Measurements from ENCODE around the gene ADSS2.

Gene ADSS2

DNA sequence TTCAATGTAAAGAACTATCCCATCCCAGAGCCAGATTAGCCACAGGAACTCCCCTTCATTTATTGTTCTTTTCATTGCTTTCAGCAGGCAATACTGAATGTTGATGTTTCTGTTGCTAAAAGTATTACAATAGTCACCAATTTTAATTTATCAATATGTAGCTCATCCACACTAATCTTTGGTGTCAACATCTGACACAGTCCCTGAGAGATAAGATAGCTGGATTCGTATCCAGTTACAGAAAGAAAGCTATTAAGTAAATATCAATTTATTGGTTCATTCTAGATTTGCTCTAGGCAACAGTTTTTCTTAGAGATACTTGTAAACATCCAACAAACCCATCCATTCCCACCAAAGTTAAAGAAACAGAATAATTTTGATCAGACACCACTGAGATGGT lies 4.7 kb downstream of the ADSS2 start:
- DNase-seq (ENCODE audit: low read depth in 1 of 2, low spot score in 1 of 2): no peak

DNA sequence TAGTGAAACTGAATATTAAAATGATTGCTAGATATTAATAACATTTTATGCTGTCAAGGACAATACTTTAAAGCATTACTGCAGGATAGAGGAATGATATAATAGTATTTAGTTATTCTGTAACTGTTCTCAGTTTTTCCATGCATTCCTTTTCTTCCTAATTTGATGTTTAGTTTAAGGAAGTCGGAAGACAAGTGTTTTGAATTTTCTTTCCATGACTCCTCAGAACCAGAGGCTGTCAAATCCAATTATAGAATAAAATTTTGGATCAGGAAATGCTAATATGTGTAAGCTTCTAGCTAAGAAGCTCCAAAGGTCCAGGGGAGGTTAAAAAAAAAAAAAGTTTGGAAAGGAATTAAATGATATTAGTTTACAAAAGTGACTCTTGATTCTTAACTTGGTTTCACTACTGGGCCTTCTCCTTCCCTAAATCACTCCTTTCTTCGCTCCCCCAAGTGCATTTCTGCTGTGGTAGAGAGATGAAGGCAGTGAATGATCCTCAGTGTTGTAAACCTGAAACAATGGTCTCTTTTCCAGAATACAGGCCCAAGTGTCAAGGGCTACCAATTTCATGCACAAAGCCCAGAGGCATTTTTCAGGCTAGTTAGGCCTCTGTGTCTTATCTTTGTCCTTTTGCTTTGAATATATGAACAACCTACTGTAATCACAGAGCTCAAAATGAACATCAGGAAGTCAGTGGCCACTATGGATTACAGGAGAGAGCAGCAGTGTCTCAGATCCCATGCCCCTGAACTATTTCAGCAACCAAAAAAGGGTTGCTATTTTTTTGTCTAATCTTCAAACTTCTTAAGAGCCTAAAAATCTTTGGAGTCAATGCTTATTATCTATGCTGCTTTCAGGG lies 6.2 kb downstream of the ADSS2 start:
- DNase-seq (ENCODE audit: low read depth in 1 of 2, low spot score in 1 of 2): no peak

DNA sequence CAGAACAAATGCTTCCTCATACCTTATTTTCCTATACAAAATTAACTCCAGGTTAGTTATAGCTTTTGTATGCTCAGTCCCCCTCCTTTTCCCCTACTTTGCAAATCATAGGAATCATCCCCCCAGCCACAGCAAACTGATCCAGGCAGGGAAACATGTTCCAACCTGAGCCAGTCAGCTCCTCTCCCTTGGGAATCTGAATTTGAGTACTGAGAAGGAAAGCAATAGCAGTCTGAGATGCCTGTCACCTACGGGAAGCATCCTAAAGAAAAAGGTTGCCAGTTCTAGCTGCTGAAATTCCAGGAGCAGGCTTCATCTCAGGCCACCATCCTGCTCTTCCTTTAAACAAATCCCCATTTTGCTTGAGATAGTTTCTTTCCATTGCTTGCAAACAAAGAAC lies 6.9 kb downstream of the ADSS2 start:
- no peak for DNase-seq (ENCODE audit: low read depth in 1 of 2, low spot score in 1 of 2)

DNA sequence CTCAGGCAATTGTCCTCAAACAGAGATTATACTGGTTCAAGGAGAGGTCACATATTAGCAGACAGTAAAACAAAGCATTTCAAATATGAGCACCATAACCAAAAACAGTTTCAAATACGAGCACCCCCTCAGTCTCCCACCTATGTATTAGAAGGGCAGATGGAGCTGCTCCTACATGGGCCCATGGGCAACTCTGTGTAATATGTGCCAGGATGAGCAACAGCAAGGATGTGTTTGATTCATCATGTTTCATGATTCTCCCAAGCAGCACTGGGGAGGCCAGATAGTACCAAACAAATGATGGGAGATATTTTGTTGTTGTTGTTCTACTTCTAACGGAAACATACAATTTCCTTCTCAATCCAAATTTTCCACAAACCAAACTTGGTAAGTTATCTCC lies 8.9 kb downstream of the ADSS2 start:
- DNase-seq (ENCODE audit: low read depth in 1 of 2, low spot score in 1 of 2): no peak

DNA sequence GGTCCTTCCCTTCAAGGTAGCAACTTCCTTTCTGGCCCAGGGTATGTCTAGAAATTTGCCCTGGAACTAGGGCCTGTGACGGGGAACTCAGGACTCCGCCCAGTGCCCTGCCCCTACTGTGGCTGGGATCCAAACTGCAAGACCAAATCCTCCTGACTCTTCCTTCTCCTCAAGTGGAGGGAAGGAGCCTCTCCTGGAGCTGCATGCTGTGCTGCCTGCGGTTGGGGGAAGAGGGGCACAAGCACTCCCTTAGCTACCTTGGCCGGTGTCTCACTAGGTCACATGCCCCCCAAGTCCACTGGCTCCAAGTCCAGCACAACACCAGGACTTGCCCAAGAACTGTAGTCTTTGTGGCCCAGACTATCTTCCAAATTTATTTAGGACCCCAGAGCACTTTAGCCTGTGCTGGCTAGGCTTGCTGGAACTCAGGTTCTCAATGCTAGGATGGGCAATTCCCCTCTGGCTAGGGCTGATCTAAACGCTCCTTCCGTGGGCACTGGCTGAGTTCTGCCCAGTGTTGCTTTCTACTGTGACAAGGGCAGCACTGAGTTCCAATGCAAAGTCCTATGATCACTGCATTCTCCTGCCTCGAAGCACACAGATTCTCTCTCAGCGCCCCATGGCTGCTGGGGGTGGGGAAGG lies 12.2 kb downstream of the ADSS2 start:
- DNase-seq (ENCODE audit: low read depth in 1 of 2, low spot score in 1 of 2): no peak

DNA sequence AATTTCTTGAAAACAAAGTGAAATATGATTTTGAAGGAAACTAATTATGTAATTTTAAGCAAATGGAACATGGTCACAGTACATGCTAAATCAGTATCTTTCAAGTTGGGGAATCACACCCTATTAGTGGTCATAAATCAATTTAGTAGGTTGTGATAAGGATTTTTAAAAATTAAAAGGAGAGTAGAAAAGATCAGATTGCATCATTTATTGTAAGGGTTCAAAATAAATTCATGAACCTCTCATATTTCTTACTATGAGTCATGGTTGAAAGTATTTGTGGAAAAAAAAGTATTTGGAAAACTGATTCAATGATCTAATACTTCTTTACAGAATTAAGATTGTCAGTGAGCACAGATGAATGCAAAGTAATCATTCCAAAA lies 14.6 kb downstream of the ADSS2 start:
- DNase-seq (ENCODE audit: low read depth in 1 of 2, low spot score in 1 of 2): no peak

DNA sequence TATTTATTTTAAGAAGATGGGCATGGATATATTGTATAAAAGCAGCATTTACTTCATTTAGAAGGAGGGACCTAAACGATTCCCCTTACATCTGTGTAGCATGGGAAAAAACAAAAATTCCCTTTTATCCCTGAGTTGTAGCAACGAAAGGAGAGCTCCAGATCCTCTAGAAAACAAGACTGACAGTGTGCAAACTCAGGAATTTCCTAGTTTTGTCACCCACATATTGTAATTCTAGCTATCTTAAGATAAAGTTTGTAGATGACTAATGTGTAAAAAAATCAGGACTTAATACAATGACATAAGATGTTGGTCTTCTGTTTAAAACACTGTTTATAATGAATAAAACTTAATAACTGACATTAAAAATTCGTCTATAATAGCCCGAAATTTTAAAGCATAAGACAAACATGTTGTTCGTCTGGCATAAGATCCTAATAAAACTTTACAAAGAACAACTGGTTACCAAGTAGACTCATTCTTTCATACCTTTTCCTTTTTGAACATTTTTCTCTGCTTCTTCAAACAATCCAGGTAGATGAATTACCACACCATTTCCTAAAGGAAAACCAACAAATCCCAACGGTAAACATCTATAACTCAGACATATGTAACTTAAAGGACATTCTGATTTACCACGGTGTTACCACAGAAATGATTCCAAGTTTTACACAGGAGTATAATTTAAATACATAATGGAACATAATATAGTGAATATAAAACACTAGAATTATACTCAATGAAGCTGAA lies 15.2 kb downstream of the ADSS2 start:
- DNase-seq (ENCODE audit: low read depth in 1 of 2, low spot score in 1 of 2): no peak

DNA sequence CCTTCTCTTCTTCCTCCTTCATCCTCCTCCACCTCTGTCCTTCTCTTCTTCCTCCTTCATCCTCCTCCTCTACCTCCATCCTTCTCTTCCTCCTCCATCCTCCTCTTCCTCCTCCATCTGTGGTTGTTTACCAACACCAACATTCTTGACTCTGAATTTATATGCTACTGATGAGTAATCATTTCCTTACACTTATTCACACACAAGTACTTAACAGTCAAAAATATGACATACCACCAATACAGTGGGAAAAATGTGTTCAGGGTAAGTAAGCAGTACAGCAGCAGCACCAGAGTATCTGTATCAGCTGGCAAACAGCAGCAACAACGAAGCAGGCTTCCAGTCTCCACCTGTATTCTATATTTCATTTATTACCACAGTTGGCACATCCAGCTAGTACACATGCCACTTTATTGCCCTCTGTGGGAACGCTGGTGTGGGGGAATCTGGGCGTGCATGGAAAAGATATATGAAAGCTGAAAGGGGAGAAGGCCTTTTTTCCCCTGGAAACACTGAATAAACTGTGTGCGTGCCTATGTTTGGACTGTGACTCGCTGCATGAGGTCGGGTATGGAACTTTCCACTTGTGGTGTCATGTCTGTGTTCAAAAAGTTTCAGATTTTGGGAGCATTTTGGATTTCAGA lies 16.0 kb downstream of the ADSS2 start:
- DNase-seq (ENCODE audit: low read depth in 1 of 2, low spot score in 1 of 2): no peak

DNA sequence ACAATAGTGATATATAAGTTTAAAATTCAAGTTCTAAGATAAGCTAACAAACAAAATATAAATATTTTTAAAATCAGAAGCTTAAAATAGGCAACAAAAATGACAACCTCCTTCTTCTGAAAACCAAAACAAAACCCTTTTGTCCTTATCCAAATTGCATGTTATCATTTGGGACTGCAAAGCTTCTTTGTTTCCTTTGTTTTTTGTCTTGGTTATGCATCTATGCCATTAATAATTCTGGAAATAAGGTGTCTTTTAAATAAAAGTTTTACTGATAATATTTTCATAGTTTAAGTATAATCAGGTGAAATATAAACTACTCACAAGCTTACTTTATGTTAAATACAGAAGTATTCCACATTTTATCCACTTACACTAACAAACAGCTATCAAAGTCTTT lies 20.5 kb downstream of the ADSS2 start:
- no peak for DNase-seq (ENCODE audit: low read depth in 1 of 2, low spot score in 1 of 2)

DNA sequence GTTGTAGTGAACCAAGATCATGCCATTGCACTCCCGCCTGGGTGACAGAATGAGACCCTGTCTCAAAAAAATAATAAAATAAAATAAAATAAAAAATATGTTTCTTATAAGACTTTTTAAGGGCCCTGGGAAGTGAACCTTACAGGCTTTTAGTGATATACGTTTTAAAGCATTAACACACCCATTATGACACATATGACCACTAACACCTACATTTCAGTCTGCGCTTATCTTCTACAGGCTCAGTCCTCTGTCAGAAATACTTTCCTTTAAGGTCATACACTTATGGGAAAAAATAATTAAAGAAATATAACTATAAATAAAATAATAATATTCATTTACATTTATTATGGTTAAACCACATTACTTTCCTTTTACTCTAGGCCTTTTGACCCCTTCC lies 21.9 kb downstream of the ADSS2 start:
- no peak for DNase-seq (ENCODE audit: low read depth in 1 of 2, low spot score in 1 of 2)

DNA sequence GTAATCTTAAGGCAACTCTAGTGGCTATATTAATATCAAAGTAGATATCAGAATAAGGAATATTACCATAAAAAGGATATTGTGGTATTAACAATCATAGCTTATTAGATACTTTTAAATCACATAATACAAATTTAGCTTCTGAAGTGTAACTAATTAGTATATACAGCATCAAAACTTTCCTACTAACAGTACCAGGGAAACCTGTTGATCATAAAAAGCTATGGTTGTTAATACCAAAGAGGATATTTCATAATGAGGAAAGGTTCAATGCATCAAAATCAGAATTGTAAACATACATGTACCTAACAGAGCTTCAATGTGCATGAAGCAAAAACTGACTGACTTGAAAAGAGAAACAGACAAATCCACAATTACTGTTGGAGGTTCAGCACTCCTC lies 24.1 kb downstream of the ADSS2 start:
- DNase-seq (ENCODE audit: low read depth in 1 of 2, low spot score in 1 of 2): no peak

DNA sequence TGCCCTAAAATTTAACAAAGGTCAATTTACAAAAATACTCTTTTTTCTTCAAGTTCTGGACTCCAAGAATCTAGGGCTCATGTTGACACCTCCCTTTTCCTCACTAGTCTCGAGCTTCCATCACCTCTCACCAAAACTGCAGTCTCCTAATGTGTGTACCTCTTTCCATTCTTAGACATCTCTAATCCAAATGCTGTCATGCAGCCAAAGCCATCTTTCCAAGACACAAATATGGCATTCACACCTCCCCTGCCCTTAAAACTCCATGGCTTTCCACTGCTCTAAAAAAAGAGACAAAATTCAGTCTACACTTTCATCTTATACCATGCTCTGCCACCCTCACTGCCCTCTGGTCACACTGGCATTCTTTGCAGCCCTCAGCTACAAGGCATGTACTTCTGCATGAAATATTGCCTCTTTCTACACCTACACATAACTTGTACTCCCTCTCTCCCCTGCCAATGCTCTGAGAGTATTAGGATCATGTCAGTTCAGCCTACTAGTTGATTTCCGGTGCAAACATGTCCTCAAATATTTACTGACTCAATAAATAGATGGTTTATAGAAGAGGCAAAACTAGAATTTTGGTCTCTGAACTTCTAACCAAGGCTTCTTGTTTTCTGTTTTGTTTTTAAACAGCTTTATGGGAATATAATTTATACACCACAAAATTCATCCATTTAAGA lies 26.9 kb downstream of the ADSS2 start:
- DNase-seq (ENCODE audit: low read depth in 1 of 2, low spot score in 1 of 2): no peak

DNA sequence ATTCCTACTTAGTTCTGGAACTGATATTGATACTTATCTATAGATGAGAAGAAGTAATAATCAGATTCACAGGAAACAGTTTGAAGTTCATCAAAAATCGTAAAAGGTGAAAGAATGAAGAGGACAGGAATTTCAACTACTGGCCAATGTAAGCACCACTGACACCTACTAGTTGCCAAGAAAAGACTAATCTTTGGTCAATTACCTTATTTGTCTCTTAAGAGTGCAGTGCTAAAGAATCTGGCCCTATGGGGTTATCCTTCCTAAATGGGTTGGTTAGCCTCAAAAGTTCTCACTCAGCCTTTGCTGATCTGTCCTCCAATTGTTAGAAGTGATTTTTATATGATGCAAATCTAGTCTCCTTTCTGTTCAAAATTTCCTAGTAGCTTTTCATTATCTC lies 29.5 kb downstream of the ADSS2 start:
- DNase-seq (ENCODE audit: low read depth in 1 of 2, low spot score in 1 of 2): no peak

DNA sequence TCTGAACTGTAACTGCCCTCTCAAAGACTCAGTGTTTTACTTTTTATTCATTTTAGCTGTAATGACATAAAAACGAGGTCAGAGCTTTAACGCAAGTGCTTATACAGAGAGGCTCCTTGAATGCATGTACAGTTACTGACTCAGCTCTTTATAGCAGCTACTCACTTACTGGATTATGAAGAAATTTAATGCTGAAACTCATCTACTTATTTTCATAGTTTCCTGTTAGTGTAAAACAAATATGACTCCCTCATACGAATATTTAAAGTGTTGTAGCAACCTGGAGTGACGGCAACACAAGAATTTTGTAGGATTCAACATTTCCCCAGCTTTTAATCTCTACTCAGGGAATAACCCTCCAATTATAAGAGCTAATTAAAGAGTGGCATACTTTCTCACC lies 32.7 kb downstream of the ADSS2 start:
- no peak for DNase-seq (ENCODE audit: low read depth in 1 of 2, low spot score in 1 of 2)

DNA sequence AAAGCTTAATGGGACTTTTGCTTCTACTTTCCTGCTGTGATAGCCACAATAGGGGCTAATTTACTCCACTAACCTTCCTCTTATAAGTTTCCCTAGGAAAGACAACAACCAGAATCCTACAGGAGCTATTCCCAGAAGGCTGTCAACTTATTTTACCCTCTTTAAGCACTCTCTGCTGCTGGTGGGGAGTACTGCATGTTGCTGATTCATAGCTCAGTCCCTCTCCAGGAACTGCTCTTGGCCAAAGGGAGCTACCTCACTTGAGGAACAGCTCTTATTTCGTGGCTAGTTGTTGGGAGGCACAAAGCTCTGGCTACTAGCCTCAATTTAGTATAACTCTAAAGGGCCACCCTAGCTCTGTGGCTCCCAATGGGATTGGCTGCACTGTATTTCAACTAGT lies 37.2 kb downstream of the ADSS2 start:
- DNase-seq (ENCODE audit: low read depth in 1 of 2, low spot score in 1 of 2): no peak

DNA sequence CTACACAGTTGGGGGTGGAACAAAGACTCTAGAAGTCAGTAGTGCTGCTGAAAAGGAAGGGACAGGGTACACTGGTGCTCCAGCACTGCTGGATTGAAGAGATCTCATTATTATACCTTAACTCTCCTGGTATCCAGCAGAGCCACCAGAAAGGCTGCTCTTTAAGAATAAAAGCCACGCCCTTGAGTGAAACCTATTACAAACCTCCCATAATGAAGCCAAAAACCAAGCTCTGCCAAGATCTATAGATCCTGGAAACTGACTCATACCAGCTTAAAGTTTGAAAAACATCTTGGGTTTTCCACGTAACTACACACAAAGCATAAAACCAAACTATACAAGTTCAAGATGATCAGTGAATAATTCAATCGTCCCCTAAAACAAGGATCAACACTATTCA lies 38.0 kb downstream of the ADSS2 start:
- DNase-seq (ENCODE audit: low read depth in 1 of 2, low spot score in 1 of 2): no peak

DNA sequence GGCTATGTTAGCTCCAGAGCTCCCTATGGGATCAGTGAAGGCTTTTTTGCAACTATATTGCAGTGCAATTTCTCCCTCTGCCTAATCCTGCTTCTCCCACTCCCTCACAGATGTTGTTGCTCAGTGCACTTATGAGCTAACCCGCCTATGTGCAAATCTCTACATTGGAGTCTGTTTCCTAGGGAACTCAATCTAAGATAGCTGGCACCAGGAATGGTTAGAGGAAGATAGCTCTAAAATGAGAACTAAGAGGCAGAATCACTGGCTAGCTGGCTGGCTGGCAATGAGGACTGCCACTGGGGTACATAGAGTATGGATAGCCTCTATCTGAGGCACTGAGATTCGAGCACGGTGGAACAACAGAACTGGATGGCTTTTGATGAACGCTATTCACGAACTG lies 39.5 kb downstream of the ADSS2 start:
- no peak for DNase-seq (ENCODE audit: low read depth in 1 of 2, low spot score in 1 of 2)

DNA sequence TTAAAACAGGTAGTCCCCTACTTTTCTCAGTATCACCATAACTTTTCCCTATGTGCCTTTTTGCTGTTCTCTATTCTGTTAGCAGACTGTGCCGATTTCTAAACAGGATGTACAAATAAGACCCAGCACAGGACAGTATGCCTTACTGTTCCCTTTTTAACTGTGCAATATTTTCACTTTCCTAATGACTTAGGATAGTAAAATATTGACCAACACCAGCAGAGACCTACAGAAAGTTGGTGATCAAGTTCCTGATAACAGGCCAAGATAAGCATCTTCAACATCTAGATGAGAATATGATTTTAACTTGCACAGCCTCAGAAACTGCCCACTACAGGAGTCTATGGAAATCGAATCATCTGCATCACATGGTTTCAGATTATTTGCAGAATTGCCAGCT lies 42.0 kb downstream of the ADSS2 start:
- no peak for DNase-seq (ENCODE audit: low read depth in 1 of 2, low spot score in 1 of 2)

DNA sequence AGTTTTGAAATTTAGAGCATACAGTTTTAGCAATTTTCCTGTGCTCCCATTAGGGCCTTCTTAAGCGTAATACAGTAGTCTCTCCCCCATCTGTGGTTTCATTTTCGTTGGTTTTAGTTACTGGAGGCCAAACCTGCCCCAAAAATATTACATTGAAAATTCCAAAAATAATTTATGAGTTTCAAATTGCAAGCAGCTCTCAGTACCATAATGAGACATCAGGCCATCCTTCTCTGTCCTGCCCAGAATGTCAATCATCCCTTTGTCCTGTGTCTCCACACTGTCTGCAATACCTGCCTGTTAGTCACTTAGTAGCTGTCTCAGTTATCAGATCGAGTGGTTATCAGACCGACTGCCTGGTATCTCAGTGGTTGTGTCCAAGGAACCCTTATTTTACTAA lies 45.4 kb downstream of the ADSS2 start:
- no peak for DNase-seq (ENCODE audit: low read depth in 1 of 2, low spot score in 1 of 2)

DNA sequence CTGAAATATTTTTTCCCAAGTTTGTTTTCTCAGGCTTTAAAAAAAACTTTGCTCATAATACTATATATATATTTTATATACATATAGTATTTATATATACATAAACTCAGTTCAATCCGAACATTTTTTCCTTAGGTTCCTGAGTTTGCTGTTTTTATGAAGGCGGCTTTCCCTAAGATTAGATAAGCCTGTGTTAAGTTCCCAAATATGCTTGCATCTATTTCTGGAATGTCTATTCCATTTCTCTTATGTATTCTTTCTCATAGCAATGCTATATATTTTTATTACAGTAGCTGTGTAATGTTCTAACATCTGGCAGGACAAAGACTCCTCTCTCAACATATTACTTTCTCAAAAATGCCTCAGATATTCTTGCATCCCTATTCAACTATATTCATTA lies 45.9 kb downstream of the ADSS2 start:
- no peak for DNase-seq (ENCODE audit: low read depth in 1 of 2, low spot score in 1 of 2)

DNA sequence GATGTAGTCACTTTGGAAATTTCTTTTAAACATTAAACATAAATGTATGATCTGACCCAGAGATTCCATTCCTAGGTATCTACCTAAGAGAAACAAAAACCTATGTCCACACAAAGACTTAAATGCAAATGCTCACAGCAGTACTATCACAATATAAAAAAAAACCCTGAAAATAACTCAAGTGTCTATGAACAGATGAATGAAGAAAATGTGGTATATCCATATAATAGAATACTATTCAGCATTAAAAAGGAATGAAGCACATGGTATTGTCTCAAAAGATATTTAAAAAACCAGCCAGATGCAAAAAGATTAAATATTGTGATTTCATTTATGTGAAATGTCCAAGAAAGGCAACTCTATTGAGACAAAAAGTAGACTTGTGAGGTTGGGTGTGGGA lies 48.3 kb downstream of the ADSS2 start:
- DNase-seq (ENCODE audit: low read depth in 1 of 2, low spot score in 1 of 2): no peak
